ENCODE results near the gene USP33. TPM values are rescaled to one million over a fixed set of nuclear protein-coding genes. Genes with fewer than 3 reads are reported as not detected.
"Not testable (repeated sequence)": the region's sequence is repeated elsewhere in the genome, so short reads cannot be mapped to it uniquely, and the experiment has no call there.

Gene USP33
- total RNA-seq, 1 donor from 2014 or later, result 92.2 TPM

GRCh38 chr1:77706321-77706720 is 53.3 kb downstream of the USP33 start:
- Mint-ChIP-seq H3K4me3 (ENCODE audit: low read depth) (no peak overlapping the region), H3K36me3 (ENCODE audit: insufficient read depth) (peaks cover 11% of the 10 kb centered on the region), H3K27ac (no peak overlapping the region), H3K27me3 (no peaks in the 10 kb centered on the region), H3K9me3 (ENCODE audit: low read depth) (no peaks in the 10 kb centered on the region), H3K4me1 (ENCODE audit: low read depth) (no peaks in the 10 kb centered on the region)
- no peak for DNase-seq (ENCODE audit: low spot score, unreplicated experiment)
- no peak for TF ChIP-seq CTCF (IDR thresholded peaks at IDR 0.05; ENCODE audit: unreplicated experiment)

- Mint-ChIP-seq H3K36me3 (ENCODE audit: insufficient read depth) (peaks cover 9% of the 10 kb centered on the region), H3K4me3 (ENCODE audit: low read depth) (no peak overlapping the region), H3K27me3 (no peaks in the 10 kb centered on the region), H3K4me1 (ENCODE audit: low read depth) (no peaks in the 10 kb centered on the region), H3K9me3 (ENCODE audit: low read depth) (peaks cover 1% of the 10 kb centered on the region), H3K27ac (no peak overlapping the region)
- DNase-seq (ENCODE audit: low spot score, unreplicated experiment), result no peak
- TF ChIP-seq CTCF (IDR thresholded peaks at IDR 0.05; ENCODE audit: unreplicated experiment), result no peak
These were observed 54.9 kb downstream of the USP33 start for GRCh38 chr1:77704736-77705135.

- H3K27ac Mint-ChIP-seq; H3K9me3 Mint-ChIP-seq (ENCODE audit: low read depth); DNase-seq (ENCODE audit: low spot score, unreplicated experiment); H3K4me1 Mint-ChIP-seq (ENCODE audit: low read depth); H3K27me3 Mint-ChIP-seq: not testable (repeated sequence)
- Mint-ChIP-seq H3K36me3 (ENCODE audit: insufficient read depth) (peaks cover 15% of the 10 kb centered on the region), H3K4me3 (ENCODE audit: low read depth) (peak overlapping the region; percentile 11)
These were observed 60.0 kb downstream of the USP33 start for GRCh38 chr1:77699673-77700072.

GRCh38 chr1:77697441-77697840 is 62.2 kb downstream of the USP33 start:
- Mint-ChIP-seq H3K36me3 (ENCODE audit: insufficient read depth) (peaks cover 20% of the 10 kb centered on the region), H3K27ac (no peak overlapping the region), H3K4me1 (ENCODE audit: low read depth) (no peaks in the 10 kb centered on the region), H3K9me3 (ENCODE audit: low read depth) (peaks cover 3% of the 10 kb centered on the region), H3K4me3 (ENCODE audit: low read depth) (no peak overlapping the region), H3K27me3 (no peaks in the 10 kb centered on the region)
- no peak for TF ChIP-seq CTCF (IDR thresholded peaks at IDR 0.05; ENCODE audit: unreplicated experiment)
- no peak for DNase-seq (ENCODE audit: low spot score, unreplicated experiment)

- Mint-ChIP-seq H3K9me3 (ENCODE audit: low read depth) (peaks cover 3% of the 10 kb centered on the region), H3K4me3 (ENCODE audit: low read depth) (no peak overlapping the region), H3K4me1 (ENCODE audit: low read depth) (peaks cover 5% of the 10 kb centered on the region), H3K36me3 (ENCODE audit: insufficient read depth) (peaks cover 19% of the 10 kb centered on the region), H3K27me3 (no peaks in the 10 kb centered on the region), H3K27ac (no peak overlapping the region)
- no peak for DNase-seq (ENCODE audit: low spot score, unreplicated experiment)
- TF ChIP-seq CTCF (IDR thresholded peaks at IDR 0.05; ENCODE audit: unreplicated experiment), result no peak
These were observed 70.7 kb downstream of the USP33 start for GRCh38 chr1:77688939-77689338.

- Mint-ChIP-seq H3K36me3 (ENCODE audit: insufficient read depth) (peaks cover 14% of the 10 kb centered on the region), H3K9me3 (ENCODE audit: low read depth) (peaks cover 3% of the 10 kb centered on the region), H3K27ac (peak overlapping the region; percentile 89), H3K27me3 (no peaks in the 10 kb centered on the region), H3K4me3 (ENCODE audit: low read depth) (peak overlapping the region; percentile 69), H3K4me1 (ENCODE audit: low read depth) (peaks cover 8% of the 10 kb centered on the region)
- DNase-seq (ENCODE audit: low spot score, unreplicated experiment), result peak; percentile 42
- peak; percentile 44 for TF ChIP-seq CTCF (IDR thresholded peaks at IDR 0.05; ENCODE audit: unreplicated experiment)
These were observed 72.1 kb downstream of the USP33 start for GRCh38 chr1:77687519-77687906.
